Transverse colon (tissue), 4 donors: ENCODE measurements around the gene CAST. TPM values are rescaled to one million over a fixed set of nuclear protein-coding genes. Genes with fewer than 3 reads are reported as not detected.

ENCODE experiments used
- DNase-seq: peaks from one replicate; pipeline ENCODE4 v3.0.0-alpha.2; 2019
- H3K27ac ChIP-seq, 4 donors: fragments of 200-600 bp; sonication (generic); 2 replicates each; pipeline ENCODE4 v1.5.1; 2016 to 2018; ENCODE audit warnings: inconsistent platforms in 4 of 4
- H3K27me3 ChIP-seq: fragments of 200-600 bp; sonication (generic); 2 replicates; pipeline ENCODE4 v1.5.1; 2017; ENCODE audit warnings: inconsistent platforms
- H3K36me3 ChIP-seq, 4 donors: fragments of 200-600 bp; sonication (generic); 2 replicates each; pipeline ENCODE4 v1.5.1; 2017 to 2019; ENCODE audit warnings: inconsistent platforms in 4 of 4
- H3K4me1 ChIP-seq, 4 donors: fragments of 200-600 bp; sonication (generic); 2 replicates each; pipeline ENCODE4 v1.5.1; 2017 to 2020; ENCODE audit warnings: inconsistent platforms in 4 of 4
- H3K4me3 ChIP-seq, 4 donors: fragments of 200-600 bp; sonication (generic); 1 replicate in 1 of 4; 2 replicates in 3 of 4; pipeline versions ENCODE4 v1.5.1 to v1.6.1; 2017 to 2019; ENCODE audit warnings: inconsistent platforms in 4 of 4
- H3K9me3 ChIP-seq, 2 donors: fragments of 200-600 bp; sonication (generic); 2 replicates each; pipeline ENCODE4 v1.5.1; 2017 to 2019; ENCODE audit warnings: inconsistent platforms in 2 of 2
- EP300 ChIP-seq: sonication (generic); formaldehyde crosslinking; IDR thresholded peaks from one replicate; pipeline ENCODE4 v1.6.1; 2017; ENCODE audit warnings: antibody characterized with exemption, low read depth
- POLR2A ChIP-seq: fragments of 450-650 bp; IDR thresholded peaks from one replicate; pipeline ENCODE4 v1.6.1; 2016; ENCODE audit warnings: antibody characterized with exemption, mild to moderate bottlenecking, moderate library complexity
- POLR2AphosphoS5 ChIP-seq, 3 donors: sonication (generic); formaldehyde crosslinking; IDR thresholded peaks; one replicate each; pipeline ENCODE4 v1.6.1; 2016; ENCODE audit warnings: antibody characterized with exemption in 3 of 3
- WGBS, 2 donors: methylation state at CpG; one replicate each; pipeline ENCODE4 v1.1.5; 2018; ENCODE audit warnings: low coverage in 1 of 2; 5-methylcytosine and 5-hydroxymethylcytosine counted together
- in situ Hi-C, 4 donors: fragments of 200-750 bp; cut with MboI; loops; one replicate each; pipeline versions ENCODE4 v1.15.0 to v1.15.1; 2017; ENCODE audit warnings: low sequenced_read_pairs in 3 of 4, low pct_ligation_motif_present in 1 of 4, low pct_unique_long_range_greater_than_20kb in 1 of 4
- intact Hi-C: fragments of 100-400 bp; cut with DNase I; formaldehyde crosslinking; loops from one replicate; pipeline ENCODE4 v1.15.1; 2023; ENCODE audit warnings: low total_unique reads
- total RNA-seq, 4 donors: library from RNA; depleted of rRNA; stranded (reverse); fragments of >200 nt; gene quantifications; one replicate each; pipeline ENCODE4 v1.1.0, GENCODE V29; 2016
- TF ChIP-seq, protein P1 (sequence below), 5 experiments: fragments of 200-600 bp in 3 of 5; fragments of 450-650 bp in 2 of 5; sonication (generic) in 3 of 5; IDR thresholded peaks; 1 replicate in 2 of 5; 2 replicates in 3 of 5; pipeline ENCODE4 v1.5.1; 2016 to 2017; ENCODE audit warnings: antibody characterized with exemption in 5 of 5, inconsistent platforms in 3 of 5, mild to moderate bottlenecking in 2 of 5, moderate library complexity in 1 of 5

CAST gene
- total RNA-seq, 4 donors from 2014 or later: 237 to 556 (median 335) TPM

DNA sequence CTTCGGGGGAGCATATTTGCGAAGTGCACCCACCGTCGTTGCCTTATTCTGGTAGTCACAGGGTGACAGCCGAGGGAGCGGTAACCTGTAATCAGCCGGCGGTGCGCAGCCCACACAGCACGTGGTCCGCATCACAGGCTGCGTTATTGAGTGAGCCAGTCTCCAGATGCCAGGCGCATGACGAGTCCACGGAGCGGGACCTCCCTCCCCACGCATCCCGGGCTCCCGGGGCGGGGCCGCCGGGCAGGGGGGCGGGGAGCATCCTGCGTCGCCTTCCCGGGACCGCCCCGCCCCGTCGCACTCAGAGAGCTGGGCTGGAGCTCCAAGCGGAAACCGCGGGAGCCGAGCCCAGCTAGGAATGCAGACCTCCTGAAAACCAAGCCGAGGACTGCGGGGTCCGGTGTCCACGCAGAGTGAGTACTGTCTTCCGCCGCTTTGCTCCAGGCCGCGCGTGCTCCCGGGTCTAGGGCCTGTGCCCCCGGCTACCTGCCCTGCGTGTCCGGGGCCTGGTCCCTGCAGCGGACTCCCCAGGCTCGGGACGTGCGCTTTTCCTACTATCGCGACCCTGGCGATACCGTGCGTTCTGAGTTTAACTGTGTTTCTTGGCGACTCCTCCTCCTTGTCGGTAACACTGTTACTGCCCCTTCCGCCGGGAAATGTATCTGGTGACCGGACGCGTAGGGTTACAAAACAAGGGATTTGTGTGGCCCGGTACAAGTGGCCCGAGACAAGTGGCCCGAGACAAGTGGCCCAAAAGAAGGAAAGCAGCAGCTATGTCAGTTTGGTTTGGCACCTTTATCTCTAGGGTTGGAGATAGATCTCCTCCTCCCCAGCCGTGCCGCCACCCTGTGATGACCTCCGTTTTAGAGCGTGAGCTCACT is 40.6 kb downstream of the CAST start:
- intact Hi-C loops: no loop called here
- WGBS, 2 donors: 0 to 3% methylated on average over 5 to 62 of the region's 70 CpGs
- no peaks in the 10 kb centered on the region for H3K9me3 ChIP-seq
- H3K27me3 ChIP-seq: no peaks in the 10 kb centered on the region
- TF ChIP-seq EP300 (peak; percentile 20), POLR2AphosphoS5 (IDR thresholded peaks at IDR 0.05) (peak; percentile 77 to 95 (median 92)), POLR2A (peak; percentile 87)
- TF ChIP-seq, protein P1, sequence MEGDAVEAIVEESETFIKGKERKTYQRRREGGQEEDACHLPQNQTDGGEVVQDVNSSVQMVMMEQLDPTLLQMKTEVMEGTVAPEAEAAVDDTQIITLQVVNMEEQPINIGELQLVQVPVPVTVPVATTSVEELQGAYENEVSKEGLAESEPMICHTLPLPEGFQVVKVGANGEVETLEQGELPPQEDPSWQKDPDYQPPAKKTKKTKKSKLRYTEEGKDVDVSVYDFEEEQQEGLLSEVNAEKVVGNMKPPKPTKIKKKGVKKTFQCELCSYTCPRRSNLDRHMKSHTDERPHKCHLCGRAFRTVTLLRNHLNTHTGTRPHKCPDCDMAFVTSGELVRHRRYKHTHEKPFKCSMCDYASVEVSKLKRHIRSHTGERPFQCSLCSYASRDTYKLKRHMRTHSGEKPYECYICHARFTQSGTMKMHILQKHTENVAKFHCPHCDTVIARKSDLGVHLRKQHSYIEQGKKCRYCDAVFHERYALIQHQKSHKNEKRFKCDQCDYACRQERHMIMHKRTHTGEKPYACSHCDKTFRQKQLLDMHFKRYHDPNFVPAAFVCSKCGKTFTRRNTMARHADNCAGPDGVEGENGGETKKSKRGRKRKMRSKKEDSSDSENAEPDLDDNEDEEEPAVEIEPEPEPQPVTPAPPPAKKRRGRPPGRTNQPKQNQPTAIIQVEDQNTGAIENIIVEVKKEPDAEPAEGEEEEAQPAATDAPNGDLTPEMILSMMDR (IDR thresholded peaks at IDR 0.05): no peak
- H3K4me3 ChIP-seq: peak overlapping the region; percentile 21 to 72 (median 50)
- peaks cover 0 to 11% (median 0%) of the 10 kb centered on the region in 4 donors for H3K36me3 ChIP-seq
- DNase-seq: peak; percentile 94
- H3K27ac ChIP-seq: peak overlapping the region; percentile 89 to 94 (median 92)
- H3K4me1 ChIP-seq: peaks cover 11 to 20% (median 12%) of the 10 kb centered on the region in 4 donors
- in situ Hi-C loops: no loop called here

GRCh38 chr5:96703384-96703920 is 41.3 kb downstream of the CAST start:
- TF ChIP-seq EP300 (peak; percentile 0), POLR2AphosphoS5 (IDR thresholded peaks at IDR 0.05) (peak in 2 of 3 donors; percentile 78 to 83), POLR2A (no peak)
- TF ChIP-seq, protein P1 (IDR thresholded peaks at IDR 0.05): no peak
- Histone ChIP-seq H3K9me3 (no peaks in the 10 kb centered on the region), H3K27me3 (no peaks in the 10 kb centered on the region), H3K36me3 (peaks cover 0 to 9% (median 0%) of the 10 kb centered on the region in 4 donors), H3K27ac (peak overlapping the region; percentile 89 to 94 (median 92)), H3K4me3 (peak overlapping the region; percentile 21 to 72 (median 50)), H3K4me1 (peaks cover 11 to 20% (median 12%) of the 10 kb centered on the region in 4 donors)
- WGBS, 2 donors: 8 to 30% methylated on average over 2 to 7 of the region's 7 CpGs
- intact Hi-C loops (no loop called here), in situ Hi-C loops (no loop called here)
- DNase-seq: peak; percentile 85

- in situ Hi-C loops (no loop called here), intact Hi-C loops (no loop called here)
- H3K27ac ChIP-seq: peak overlapping the region; percentile 89 to 94 (median 92)
- H3K27me3 ChIP-seq: no peaks in the 10 kb centered on the region
- H3K36me3 ChIP-seq: peaks cover 0 to 8% (median 0%) of the 10 kb centered on the region in 4 donors
- WGBS, 2 donors: 40 to 43% methylated on average over 2 to 4 of the region's 4 CpGs
- DNase-seq: no peak
- peaks cover 11 to 20% (median 13%) of the 10 kb centered on the region in 4 donors for H3K4me1 ChIP-seq
- no peak for TF ChIP-seq EP300
- TF ChIP-seq, protein P1 (IDR thresholded peaks at IDR 0.05): no peak
- no peak for TF ChIP-seq POLR2AphosphoS5 (IDR thresholded peaks at IDR 0.05)
- TF ChIP-seq POLR2A: no peak
- H3K4me3 ChIP-seq: peak overlapping the region in 2 of 4 donors; percentile 55 to 72
- no peaks in the 10 kb centered on the region for H3K9me3 ChIP-seq
These were observed 41.8 kb downstream of the CAST start for GRCh38 chr5:96703995-96704394.

- 87 to 89% methylated on average over 3 to 5 of the region's 5 CpGs for WGBS, 2 donors
- no peaks in the 10 kb centered on the region for H3K9me3 ChIP-seq
- no peaks in the 10 kb centered on the region for H3K36me3 ChIP-seq
- H3K27me3 ChIP-seq: no peaks in the 10 kb centered on the region
- in situ Hi-C loops: no loop called here
- DNase-seq: no peak
- no peak overlapping the region for H3K27ac ChIP-seq
- TF ChIP-seq, protein P1 (IDR thresholded peaks at IDR 0.05): no peak
- TF ChIP-seq EP300: no peak
- no peak for TF ChIP-seq POLR2A
- no peak for TF ChIP-seq POLR2AphosphoS5 (IDR thresholded peaks at IDR 0.05)
- H3K4me3 ChIP-seq: no peak overlapping the region
- intact Hi-C loops: no loop called here
- H3K4me1 ChIP-seq: peaks cover 11 to 20% (median 14%) of the 10 kb centered on the region in 4 donors
These were observed 44.4 kb downstream of the CAST start for GRCh38 chr5:96706433-96707111.
